Cortex of kidney (tissue), 1 donor: ENCODE data around the gene RET.
"Not testable (repeated sequence)": the region's sequence is repeated elsewhere in the genome, so short reads cannot be mapped to it uniquely, and the experiment has no call there.

Experiments used
- DNase-seq: peaks from one replicate; lab custom pipeline; 2025; lab: John Stamatoyannopoulos, UW

Gene RET

GRCh38 chr10:43135656-43136055, 58.8 kb downstream of the RET start:
- no peak for DNase-seq

GRCh38 chr10:43136432-43136831, 59.6 kb downstream of the RET start:
- DNase-seq: no peak

DNA sequence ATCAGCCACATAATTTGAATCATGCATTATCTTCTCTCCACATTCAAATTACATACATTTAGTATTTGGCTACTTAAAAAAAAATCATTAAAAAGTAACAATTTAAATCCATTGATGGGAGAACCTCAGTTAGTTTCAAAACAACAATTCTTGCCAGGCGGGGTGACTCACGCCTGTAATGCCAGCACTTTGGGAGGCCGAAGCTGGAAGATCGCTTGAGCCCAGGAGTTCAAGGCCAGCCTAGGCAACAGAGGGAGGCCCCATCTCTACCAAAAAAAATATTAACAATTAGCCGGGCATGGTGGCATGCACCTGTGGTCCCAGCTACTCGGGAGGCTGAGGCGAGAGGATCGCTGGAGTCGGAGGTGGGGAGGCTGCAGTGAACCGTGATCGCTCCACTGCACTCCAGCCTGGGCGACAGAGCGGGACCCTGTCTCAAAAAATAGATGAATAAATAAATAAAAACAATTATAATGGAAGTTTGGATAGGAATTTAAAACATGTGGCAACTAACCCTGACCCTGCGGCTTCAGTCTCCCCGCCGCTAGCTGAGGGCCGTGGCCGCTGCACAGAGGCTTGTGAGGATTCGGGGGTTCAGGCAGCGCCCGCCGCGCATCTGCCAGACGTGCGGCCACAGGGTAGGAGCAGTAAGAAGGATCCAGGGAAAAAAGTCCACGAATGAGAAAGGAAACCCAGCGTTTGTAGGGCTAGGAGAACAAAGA, 60.3 kb downstream of the RET start:
- DNase-seq: no peak

DNA sequence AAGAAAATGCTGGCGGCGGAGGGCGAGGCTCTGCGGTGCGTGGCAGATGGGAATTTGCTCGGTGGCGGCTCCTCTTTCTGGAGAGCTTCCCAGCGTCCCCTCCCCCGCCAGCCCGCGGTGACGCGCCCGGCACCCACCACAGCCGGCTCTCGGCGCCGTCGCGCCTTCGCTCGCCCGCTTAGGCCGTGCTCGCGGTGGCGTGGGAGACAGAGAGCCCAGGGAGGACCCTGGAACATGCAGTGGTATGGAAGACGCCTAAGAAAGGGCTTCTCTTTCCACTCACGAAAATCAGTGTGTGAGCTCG, 60.8 kb downstream of the RET start:
- no peak for DNase-seq

DNA sequence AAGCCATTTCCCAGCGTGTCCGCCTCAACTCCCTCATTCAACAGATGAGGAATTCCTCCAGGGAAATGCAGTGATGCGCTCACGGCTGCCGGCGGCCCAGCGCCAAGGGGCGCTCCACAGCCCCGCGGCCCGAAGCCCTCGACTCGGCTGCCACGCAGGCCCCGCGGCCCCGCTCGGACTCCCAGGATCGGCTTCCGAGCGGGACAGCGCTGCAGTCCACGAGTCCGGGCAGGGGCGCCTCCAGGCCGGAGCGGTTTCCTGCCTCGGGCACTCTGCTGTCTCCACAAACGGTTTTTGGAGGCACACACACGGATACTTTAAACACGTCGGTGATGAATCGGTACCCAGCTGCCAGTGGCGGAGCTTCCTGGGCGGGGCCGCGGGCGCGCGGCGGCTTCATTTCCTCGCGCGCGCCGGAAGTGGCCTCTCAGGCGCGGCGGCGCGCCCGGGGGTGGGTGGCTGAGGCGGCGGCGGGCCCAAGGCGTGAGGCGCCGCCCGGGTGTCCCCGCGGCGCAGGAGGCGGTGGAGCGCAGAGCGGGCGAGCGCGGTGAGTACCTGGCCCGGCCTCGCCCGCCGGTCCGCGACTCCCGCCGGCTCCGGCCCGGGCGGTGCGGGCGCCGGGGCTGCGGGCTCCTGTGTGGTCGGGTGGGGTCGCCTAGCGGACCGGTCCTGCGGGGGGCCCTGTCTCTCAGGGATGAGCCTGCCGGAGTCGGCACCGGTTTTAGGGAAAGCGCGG, 61.3 kb downstream of the RET start, which contains the start of gene CSGALNACT2:
CSGALNACT2 (plus strand) TSS at position 425 of the 736 bp plus-strand sequence. CDS start 16,705 bp downstream, outside the sequence.
- no peak for DNase-seq

- no peak for DNase-seq
Measured at GRCh38 chr10:43138757-43139241, 61.9 kb downstream of the RET start.

DNA sequence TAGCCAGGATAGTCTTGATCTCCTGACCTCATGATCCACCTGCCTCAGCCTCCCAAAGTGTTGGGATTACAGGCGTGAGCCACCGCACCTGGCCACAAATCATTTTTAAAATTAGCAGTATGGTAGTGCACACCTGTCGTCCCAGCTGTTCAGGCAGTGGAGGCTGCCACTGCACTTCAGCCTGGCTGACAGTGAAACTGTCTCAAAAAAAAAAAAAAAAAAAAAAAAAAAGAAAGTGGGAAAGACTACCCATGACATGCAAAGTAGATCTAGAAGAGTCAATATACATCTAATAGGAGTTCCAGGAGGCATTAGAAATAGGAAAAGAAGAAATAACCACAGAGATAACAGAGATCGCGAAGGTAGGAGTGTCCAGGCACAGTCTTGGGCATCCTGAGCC, 64.6 kb downstream of the RET start:
- no peak for DNase-seq

DNA sequence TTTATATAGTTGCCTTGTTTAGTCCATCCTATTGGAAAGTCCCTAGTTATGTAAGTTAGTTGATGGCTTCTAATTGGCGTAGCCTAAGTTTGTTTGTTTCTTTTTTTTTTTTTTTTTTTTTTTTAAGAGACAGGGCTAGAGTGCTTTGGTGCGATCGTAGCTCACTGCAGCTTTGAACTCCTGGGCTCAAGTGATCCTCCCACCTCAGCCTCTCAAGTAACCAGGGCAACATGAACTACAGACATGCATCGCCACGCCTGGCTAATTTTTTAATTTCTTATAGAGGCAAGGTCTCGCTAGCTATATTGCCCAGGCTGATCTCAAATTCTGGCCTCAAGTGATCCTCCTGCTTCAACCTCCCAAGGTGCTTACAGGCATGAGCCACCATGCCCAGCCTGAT, 68.4 kb downstream of the RET start:
- no peak for DNase-seq

GRCh38 chr10:43145936-43146335, 69.1 kb downstream of the RET start:
- DNase-seq: not testable (repeated sequence)

DNA sequence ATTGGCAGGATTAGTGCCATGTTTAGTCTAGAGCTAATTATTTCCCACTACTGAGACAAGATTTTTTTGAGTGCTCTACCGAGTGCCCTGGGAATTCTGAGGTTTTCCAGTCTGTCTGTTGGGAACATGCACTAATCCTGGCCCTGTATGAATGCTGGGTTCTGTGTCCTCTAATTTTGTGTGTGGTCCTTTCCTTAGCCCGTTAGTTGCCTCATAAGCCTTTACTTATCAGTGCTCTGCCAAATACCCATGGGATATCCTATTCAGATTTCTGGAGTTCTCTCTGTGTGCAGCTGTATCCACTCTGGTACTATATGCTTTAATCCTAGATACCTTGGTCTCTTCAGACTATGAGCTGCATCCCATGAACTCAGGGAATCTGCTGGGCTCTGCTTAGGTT, 74.5 kb downstream of the RET start:
- no peak for DNase-seq

DNA sequence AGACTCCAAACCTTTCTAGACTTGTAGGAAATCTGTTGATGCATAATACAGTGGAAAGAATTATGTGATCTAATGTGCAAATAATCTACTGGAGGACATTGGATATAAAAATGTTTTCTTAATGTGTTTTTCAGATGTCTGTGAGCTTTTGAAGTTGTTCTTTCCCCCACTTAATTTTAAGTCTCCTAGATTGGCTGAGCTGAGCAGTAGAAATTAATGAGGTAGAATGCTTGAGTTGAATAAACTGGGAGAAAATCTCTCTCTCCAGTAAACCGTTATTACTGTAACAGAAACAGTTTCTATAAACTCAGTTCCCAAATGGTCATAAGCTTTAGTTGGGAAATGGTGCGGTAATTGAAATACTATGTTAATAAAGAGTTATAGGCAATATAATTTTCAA, 77.0 kb downstream of the RET start:
- DNase-seq: no peak

DNA sequence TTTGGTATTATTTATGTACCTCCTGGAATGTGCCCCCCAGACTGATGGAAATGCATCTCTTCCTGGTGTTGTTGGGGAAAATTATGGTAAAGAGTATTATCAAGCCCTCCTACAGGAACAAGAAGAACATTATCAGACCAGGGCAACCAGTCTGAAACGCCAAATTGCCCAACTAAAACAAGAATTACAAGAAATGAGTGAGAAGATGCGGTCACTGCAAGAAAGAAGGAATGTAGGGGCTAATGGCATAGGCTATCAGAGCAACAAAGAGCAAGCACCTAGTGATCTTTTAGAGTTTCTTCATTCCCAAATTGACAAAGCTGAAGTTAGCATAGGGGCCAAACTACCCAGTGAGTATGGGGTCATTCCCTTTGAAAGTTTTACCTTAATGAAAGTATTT, 78.4 kb downstream of the RET start:
- DNase-seq: no peak

DNA sequence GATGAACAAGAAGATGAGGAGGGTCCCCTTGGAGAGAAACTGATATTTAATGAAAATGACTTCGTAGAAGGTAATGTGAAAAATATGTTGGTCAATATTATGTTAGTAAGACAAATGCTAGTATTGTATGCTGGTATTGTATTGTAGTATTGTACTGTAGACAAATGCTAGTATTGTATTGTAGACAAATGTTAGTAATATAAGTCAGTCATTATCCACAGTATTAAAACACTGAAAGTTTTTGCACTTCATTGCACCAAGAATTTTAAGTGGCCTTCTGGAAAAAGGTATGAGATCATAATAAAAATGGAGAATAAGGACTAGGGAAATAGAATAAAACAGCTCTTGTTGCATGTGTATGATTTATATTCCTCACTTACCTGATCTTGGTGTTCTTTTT, 78.9 kb downstream of the RET start:
- no peak for DNase-seq

DNA sequence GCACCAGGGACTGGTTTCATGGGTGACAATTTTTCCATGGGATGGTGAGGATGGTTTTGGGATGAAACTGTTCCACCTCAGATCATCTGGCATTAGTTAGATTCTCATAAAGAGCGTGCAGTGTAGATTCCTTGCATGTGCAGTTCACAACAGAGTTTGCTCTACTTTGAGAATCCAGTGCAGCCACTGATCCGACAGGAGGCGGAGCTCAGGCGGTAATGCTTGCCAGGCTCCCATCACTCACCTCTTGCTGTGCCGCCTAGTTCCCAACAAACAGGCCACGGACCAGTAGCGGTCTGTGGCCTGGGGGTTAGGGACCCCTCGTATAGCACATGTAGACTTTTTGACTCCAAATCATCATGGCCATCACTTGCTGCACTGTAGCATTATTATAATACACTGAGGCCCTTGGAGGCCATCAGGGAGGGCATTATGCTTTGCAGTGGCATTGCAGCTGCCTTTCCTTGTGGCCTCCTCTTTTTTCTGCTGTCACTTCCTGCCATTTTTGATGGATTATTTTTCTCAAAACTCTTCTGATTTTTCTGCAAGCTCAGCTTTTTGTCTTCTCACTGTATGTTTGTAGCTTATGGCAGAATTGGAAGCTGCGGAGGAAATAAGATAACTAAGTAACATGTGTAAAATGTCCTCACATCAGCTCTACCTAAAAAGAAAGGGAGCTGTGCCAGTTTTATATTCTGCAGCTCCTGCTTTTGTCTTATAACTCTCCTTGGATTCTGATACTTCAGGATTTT, 79.9 kb downstream of the RET start:
- DNase-seq: no peak

GRCh38 chr10:43158636-43159035, 81.8 kb downstream of the RET start:
- DNase-seq: no peak

DNA sequence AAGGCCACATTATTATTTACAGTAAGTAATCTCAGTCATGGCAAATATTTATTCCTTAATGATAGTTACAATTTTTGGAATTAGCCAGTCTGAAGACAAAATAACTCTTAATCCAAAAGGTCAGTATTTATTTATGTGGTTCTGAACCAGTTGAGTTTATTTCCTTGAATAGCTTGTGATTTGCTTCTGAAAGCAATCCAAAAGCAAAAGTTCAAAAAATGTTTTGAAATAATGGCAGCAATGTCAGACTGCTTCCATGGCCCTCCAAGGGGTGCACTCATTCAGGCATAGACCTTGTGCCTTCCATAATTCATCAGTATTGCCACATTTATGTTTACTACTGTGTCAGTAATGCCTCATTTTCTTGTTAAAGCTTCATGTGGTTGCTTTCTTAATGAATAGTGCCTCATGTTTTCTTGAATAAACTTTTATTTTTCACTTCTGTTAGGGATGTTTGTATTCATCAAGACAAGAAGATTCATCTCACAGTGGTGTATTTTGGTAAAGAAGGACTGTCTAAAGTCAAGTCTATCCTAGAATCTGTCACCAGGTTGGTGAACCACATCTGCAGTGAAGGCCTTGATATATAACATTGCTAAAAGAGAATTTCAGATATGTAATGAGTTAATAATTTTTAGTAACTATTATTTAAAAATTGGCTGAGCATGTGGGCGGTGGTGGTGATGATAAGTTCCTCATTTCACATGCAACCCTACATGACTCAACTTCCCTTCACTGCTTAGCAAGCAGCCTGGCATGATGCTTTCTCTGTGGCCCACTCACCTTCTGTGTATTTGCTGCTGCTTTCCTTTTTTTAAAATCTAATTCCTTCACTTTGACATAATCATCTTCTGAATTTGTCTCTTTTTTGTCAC, 83.4 kb downstream of the RET start:
- DNase-seq: no peak

GRCh38 chr10:43160921-43161255, 84.0 kb downstream of the RET start:
- no peak for DNase-seq

DNA sequence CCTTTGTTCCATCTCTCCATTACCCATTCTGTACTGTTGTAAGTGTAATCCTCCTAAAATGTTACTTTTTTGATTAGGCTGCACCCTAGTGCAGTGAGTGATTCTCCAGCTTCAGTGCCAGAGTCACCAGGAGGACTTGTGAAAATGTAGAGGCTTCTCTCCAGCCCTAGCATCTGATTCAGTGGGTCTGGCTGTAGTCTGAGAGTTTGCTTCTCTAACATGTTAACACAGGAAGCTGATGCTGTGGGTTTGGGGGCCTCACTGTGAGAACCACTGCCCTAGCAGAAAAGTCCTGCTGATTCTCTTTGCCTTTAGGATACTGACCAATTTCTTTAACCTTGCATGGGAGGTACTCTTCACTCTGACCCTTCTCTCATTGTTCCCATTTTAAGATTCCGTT, 85.7 kb downstream of the RET start:
- DNase-seq: no peak

DNA sequence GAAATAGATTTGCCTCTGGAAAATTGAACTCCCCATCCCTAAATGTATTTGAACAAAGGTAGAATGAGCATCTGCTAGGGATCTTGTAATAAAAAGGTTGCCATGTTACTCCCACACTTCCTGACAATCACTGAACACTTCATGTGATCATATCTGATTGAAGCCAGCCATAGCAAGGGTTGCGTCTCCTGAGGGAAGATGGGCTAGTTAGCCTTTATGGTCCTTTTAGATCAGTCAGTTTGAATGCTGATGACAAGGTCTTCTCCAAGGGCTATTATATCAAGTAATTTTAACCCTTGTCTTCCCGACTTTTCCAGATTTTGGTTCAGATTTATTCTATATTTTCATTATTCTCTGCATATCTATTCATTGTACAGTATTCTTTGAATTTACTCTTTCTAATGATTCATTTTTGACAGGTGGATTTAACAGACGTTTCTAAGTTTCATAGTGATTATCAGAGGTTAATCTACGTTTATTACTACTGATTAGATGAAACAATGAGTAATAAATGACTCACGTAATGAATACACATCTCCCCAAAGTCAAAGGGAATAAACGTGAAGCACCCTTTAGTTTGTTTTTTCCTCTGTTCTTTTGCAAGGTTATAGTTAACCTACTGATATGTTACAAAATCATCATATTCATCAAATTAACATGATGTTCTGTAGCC, 89.5 kb downstream of the RET start:
- no peak for DNase-seq

GRCh38 chr10:43166880-43167497, 90.1 kb downstream of the RET start:
- DNase-seq: no peak

DNA sequence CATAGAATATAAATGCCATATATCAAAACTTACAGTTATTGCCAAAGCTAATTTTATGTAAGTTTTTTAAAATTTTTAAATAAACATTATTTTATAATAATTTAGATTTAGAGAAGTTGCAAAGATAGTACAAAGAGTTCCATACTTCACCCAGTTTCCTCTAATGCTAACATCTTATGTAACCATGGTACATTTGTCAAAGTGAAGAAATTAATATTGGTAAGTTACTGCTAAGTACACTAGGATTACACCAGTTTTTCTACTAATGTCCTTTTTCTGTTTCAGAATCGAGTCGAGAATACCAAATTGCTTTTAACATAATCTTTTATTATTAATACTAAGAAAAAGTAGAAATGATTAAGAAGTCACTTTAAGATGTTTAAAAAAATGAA, 90.6 kb downstream of the RET start:
- no peak for DNase-seq
